ENCODE results near the gene CTSK.

The CTSK gene

DNA sequence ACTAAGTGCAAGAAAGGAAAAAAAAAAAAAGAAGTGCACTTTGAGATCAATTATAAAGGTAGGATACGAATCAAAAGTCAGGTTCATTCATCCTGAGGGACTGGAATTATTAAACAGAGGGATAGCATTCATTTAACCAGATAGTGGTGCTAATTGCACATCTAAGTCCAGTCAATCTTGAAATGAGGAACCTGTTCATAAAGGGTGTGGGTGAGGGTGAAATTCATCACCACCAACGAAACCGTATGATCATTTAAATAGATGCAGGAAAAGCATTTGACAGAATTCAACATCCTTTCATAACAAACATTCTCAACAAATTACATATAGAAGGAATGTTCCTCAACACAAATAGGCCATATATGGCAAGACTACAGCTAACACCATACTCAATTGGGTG, 48.0 kb downstream of the CTSK start:
- no peak for DNase-seq (ENCODE audit: low read depth)

DNA sequence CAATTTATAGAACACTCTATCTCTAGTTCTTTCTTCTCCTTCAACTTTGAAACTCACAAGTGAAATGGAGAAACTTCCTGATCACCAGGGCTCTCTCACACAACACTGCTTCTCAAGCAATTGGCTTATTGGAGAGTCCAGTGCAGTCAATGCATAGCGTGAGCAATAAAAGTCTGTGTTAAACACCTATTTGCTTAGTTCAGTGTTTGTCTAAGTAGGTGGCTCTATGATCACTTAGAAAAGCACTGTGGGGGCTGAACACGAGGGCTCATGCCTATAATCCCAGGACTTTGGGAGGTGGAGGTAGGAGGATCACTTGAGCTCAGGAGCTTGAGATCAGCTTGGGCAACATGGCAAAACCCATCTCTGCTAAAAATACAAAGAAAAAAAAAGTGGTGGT, 54.6 kb downstream of the CTSK start:
- no peak for DNase-seq (ENCODE audit: low read depth)

- no peak for DNase-seq (ENCODE audit: low read depth)
Observed at GRCh38 chr1:150751443-150751842, 56.6 kb downstream of the CTSK start.

DNA sequence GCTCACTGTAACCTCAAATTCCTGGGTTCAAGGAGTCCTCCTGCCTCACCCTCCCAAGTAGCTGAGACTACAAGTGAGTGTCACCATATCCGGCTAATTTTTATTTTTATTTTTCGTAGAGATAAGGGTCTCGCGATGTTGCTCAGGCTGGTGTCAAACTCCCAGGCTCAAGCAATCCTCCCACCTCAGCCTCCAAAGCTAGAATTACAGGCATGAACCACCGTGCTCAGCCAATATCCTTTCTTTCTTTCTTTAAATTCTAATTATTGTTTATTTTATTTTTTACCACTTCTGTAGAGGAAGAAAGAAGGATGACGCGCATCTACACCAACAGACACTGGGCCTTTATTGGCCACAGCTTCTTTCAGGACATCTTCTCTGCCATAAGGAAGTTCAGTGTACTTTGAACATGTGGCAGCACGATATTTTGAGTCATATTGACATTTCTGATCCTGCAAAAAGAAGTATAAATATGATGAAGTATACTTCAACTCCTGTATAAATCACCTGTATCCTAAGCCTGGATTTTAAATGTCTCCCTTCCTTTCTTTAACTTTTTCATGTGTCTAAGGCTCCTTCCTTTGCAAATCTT, 58.2 kb downstream of the CTSK start:
- DNase-seq (ENCODE audit: low read depth) = no peak

GRCh38 chr1:150748878-150749719, 59.0 kb downstream of the CTSK start:
- DNase-seq (ENCODE audit: low read depth) = no peak
